GM10248 (cell line): ENCODE measurements around the gene RBM20.

Source experiments
- CTCF ChIA-PET: fragments of 300-600 bp; sonication (Branson Sonifier 250); formaldehyde crosslinking; extraction: SDS; loops from one replicate; lab custom pipeline; 2021; ENCODE audit warnings: antibody characterized with exemption; lab: Yijun Ruan, JAX
- POLR2A ChIA-PET: fragments of 350-650 bp; sonication (Branson Sonifier 250); formaldehyde crosslinking; extraction: SDS; loops from one replicate; lab custom pipeline; 2020; ENCODE audit warnings: antibody characterized with exemption; lab: Yijun Ruan, JAX
- DNase-seq: peaks from one replicate; pipeline ENCODE4 v3.0.0; 2012; ENCODE audit errors: extremely low spot score
- CTCF ChIP-seq: IDR thresholded peaks from 2 replicates; pipeline ENCODE4 v1.5.1; 2012; ENCODE audit warnings: mild to moderate bottlenecking, low read depth; ENCODE audit errors: extremely low read depth, missing control alignments, control extremely low read depth

Gene RBM20

GRCh38 chr10:110805292-110805691 lies 161.2 kb downstream of the RBM20 start:
- DNase-seq: no peak
- ChIA-PET CTCF (interaction anchor here (1.6 to 4.2 kb wide), 9 partner anchors 11 to 88 kb away, joined by 4 to 55 read pairs (median 17); no protein-coding TSS in a partner anchor), POLR2A (interaction anchor here (0.5 to 2.2 kb wide), 2 partner anchors 37 to 83 kb away, joined by 5 to 8 read pairs; no protein-coding TSS in a partner anchor)
- TF ChIP-seq CTCF: no peak

GRCh38 chr10:110806335-110806734 lies 162.2 kb downstream of the RBM20 start:
- POLR2A ChIA-PET: no interaction called here
- no peak for DNase-seq
- CTCF ChIA-PET: interaction anchor here (1.1 to 1.6 kb wide), 2 partner anchors 16 to 197 kb away, joined by 3 read pairs; no protein-coding TSS in a partner anchor
- TF ChIP-seq CTCF: no peak

GRCh38 chr10:110808123-110808522 lies 164.0 kb downstream of the RBM20 start:
- POLR2A ChIA-PET: interaction anchor here (1.6 kb wide), 1 partner anchor 34 kb away, joined by 4 read pairs; no protein-coding TSS in a partner anchor
- no peak for DNase-seq
- CTCF ChIA-PET: interaction anchor here (0.7 to 3.3 kb wide), 8 partner anchors 9 to 85 kb away, joined by 3 to 7 read pairs (median 4); no protein-coding TSS in a partner anchor
- TF ChIP-seq CTCF: no peak

- POLR2A ChIA-PET: interaction anchor here (1.6 kb wide), 1 partner anchor 33 kb away, joined by 4 read pairs; no protein-coding TSS in a partner anchor
- CTCF ChIA-PET: interaction anchor here (1.1 to 3.3 kb wide), 5 partner anchors 13 to 85 kb away, joined by 3 to 7 read pairs (median 5); no protein-coding TSS in a partner anchor
- TF ChIP-seq CTCF: no peak
- DNase-seq: no peak
Observed at GRCh38 chr10:110808615-110809014, 164.5 kb downstream of the RBM20 start.

- ChIA-PET CTCF (interaction anchor here (1.0 to 1.3 kb wide), 2 partner anchors 9 to 18 kb away, joined by 3 read pairs; no protein-coding TSS in a partner anchor), POLR2A (no interaction called here)
- no peak for TF ChIP-seq CTCF
- no peak for DNase-seq
Observed at GRCh38 chr10:110810625-110811024, 166.5 kb downstream of the RBM20 start.

- no peak for DNase-seq
- CTCF ChIA-PET: interaction anchor here (1.2 to 1.9 kb wide), 2 partner anchors 8 to 14 kb away, joined by 3 to 6 read pairs; no protein-coding TSS in a partner anchor
- POLR2A ChIA-PET: no interaction called here
- no peak for TF ChIP-seq CTCF
Observed at GRCh38 chr10:110811791-110812581, 167.8 kb downstream of the RBM20 start.
